ENCODE data around the gene RASSF5.
A peak's percentile ranks its signal among the peaks of the same experiment; 100 is the strongest.
"Not testable (repeated sequence)": the region's sequence is repeated elsewhere in the genome, so short reads cannot be mapped to it uniquely, and the experiment has no call there.

Gene RASSF5

GRCh38 chr1:206575165-206575893 lies 68.0 kb downstream of the RASSF5 start:
- no peak for DNase-seq

GRCh38 chr1:206575894-206576737 lies 68.8 kb downstream of the RASSF5 start:
- no peak for DNase-seq

DNA sequence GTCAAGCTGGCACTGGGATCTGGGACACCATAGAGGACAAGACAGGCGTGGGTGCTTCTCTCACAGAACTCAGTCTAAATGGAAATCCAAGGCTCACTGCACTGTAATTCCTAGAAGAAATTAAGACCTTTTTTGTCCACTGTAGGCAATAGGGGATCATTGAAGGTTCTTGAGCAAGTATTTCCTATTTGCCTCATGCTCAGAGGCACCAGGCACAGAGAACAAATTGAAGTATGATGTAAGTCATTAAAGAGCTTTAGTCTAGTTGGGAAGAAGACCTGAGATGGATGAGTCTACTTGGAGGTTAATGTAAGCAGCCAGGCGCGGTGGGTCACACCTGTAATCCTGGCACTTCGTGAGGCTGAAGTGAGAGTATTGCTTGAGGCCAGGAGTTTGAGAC lies 70.3 kb downstream of the RASSF5 start:
- no peak for DNase-seq

DNA sequence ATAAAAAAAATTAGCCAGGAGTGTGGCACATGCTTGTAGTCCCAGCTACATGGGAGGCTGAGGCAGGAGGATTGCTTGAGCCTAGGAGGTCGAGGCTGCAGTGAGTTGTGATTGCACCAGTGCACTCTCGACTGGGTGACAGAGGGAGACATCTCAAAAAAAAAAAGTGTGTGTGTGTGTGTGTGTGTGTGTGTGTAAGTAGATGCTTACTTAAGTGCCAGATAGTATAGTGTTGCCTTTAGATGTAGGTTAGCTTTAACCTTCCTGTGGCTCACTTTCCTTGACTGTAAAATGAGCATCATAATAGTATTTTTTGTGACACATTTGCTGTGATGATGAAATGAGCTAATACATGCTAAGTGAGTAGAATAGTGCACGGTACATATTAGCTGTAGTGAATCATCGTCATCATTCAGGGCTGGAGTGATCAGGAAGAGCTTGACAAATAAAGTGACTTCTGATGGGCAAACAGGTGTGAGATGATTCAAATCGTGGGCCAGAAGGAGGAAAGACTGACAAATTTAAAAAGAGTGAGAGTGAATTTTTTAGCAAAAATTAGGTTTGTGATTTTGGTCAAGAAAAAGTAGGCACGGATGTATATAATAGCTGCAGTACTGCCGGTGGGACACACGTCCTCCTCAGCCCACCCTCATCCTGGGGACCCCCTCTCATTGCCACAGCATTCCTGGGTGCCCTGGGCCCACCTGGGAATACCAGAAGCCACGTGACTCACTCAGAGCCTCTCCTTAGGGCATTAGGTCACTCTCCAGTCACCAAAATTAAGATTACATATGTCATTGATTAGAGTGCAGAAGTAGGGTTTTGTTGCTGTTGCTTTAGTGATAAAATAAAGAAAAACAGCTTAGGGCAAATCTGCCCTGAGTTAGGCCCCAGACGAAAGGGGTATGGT lies 71.0 kb downstream of the RASSF5 start:
- no peak for DNase-seq

DNA sequence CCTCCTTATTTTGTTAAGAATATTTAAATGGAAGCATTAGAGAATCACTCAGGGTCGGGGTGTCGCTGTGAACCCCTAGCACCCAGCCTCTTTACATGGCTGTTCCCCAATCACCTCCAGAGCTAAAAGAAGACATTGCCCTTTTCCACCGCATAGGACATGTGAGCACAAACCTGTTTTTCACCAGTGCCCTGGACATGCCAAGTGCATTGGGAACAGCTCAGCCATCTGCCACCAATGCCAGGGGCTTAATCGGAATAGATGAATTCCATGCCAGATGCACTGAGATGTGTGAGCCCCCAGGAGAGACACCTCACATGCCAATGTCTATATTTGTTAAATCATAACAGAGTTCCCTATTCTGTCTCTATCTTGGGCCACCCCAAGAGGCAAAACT lies 71.6 kb downstream of the RASSF5 start:
- DNase-seq = no peak

- peak; percentile 28 for DNase-seq
Observed at GRCh38 chr1:206579747-206580437, 72.6 kb downstream of the RASSF5 start.

- no peak for DNase-seq
Observed at GRCh38 chr1:206580438-206581113, 73.2 kb downstream of the RASSF5 start.

DNA sequence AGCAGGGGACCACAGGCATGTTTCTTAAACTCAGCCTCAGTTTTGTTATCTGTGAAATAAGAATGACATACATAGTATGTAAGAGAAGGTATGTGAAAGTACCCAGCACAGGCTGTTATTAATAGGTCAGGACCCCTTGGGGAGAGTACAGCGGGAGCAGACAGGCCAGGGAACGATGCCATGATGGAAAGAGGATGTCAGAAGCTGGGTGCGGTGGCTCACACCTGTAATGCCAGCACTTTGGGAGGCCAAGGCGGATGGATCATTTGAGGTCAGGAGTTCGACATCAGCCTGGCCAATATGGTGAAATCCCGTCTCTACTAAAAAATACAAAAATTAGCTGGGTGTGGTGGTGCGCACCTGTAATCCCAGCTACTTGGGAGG lies 73.8 kb downstream of the RASSF5 start:
- DNase-seq = not testable (repeated sequence)

DNA sequence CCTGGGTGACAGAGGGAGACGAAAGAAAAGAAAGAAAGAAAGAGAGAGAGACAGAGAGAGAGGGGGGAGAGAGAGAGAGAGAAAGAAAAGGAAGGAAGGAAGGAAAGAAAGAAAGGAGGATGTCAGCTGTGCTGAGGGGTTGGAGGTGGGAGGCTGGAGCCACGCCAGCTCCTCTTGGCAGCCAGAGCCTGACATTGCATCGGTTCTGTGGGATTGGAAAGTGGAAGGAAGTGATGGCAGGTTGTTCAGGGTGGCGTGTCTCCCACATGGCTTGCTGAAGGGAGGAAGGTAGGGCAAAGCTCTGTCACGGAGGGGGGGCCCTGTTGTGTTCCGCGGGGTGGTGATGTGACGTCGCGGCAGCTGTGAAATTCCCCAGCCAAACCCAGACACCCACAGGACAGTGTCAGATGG lies 74.2 kb downstream of the RASSF5 start:
- no peak for DNase-seq

GRCh38 chr1:206582537-206582936 lies 75.2 kb downstream of the RASSF5 start:
- no peak for DNase-seq

DNA sequence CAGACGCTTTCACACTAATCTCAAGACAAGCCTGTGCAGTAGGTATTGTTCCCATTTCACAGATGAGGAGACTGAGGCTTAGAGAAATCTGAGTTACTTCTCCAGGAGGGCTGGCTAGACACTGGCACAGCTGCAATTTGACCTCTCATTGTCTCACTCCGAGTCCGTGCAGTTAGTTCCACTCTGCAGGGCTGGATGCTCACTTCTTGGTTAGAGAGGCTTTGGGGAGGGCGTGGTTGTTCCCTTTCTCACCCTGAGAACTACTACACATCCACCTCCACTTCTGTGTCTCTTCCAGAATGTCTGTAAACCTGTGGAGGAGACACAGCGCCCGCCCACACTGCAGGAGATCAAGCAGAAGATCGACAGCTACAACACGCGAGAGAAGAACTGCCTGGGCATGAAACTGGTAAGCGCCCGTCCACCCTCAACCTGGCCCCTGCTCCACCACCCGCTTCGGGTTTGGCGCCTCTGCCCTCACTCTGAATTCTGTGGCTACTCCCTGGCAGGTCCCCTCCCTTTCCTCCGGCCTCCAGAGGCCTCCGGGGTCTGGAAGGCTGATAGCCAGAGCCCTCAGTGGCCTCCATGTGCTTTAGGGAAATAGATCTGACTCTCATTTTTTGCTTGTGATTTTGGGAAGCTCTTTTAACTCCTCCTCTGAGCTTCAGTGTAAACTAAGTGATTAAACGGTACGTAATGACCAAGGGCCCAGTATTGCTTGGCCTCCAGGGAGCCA lies 75.8 kb downstream of the RASSF5 start:
- no peak for DNase-seq

- peak; percentile 51 for DNase-seq
Observed at GRCh38 chr1:206583707-206584648, 76.6 kb downstream of the RASSF5 start.

DNA sequence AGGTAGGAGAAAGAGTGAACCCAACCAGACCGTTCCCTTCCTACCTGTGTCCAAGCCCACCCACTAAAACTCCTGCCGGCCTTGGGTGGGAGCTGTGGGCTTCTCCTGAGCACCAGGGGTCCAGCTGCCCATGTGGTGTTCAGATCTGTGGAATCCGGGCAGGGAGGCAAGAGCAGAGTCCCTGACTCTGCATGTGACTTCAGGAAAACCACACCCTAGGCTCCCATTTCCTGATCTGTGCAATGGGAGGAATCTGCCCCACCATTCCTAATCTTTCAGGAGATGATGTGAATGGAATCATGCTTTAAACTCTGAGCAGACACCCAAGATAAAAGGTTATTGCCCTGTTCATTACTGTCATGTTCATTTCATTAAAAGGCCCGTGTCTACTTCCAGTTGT lies 77.4 kb downstream of the RASSF5 start:
- no peak for DNase-seq

DNA sequence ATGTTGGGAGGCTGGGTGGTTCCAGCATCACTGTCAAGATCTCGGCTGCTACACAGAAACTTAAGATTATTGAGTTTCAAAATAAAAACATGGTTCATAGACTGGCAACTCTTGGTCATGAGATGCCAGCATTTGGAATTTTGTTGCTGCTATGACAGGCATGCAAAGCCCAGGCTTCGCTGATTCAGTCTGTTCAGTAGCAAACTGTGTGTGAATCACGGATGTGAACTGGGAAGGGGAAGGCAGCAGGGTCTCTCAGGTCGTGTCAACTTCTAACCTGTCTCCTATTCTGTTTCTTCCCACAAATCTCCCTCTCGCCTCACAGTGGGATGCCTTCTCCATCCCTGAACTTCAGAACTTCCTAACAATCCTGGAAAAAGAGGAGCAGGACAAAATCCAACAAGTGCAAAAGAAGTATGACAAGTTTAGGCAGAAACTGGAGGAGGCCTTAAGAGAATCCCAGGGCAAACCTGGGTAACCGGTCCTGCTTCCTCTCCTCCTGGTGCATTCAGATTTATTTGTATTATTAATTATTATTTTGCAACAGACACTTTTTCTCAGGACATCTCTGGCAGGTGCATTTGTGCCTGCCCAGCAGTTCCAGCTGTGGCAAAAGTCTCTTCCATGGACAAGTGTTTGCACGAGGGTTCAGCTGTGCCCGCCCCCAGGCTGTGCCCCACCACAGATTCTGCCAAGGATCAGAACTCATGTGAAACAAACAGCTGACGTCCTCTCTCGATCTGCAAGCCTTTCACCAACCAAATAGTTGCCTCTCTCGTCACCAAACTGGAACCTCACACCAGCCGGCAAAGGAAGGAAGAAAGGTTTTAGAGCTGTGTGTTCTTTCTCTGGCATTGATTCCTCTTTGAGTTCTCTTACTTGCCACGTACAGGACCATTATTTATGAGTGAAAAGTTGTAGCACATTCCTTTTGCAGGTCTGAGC lies 79.4 kb downstream of the RASSF5 start:
- no peak for DNase-seq

GRCh38 chr1:206587904-206588303 lies 80.6 kb downstream of the RASSF5 start:
- no peak for DNase-seq

DNA sequence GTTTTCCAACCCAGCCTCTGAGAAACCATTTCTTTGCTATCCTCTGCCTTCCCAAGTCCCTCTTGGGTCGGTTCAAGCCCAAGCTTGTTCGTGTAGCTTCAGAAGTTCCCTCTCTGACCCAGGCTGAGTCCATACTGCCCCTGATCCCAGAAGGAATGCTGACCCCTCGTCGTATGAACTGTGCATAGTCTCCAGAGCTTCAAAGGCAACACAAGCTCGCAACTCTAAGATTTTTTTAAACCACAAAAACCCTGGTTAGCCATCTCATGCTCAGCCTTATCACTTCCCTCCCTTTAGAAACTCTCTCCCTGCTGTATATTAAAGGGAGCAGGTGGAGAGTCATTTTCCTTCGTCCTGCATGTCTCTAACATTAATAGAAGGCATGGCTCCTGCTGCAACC lies 81.2 kb downstream of the RASSF5 start:
- DNase-seq = no peak

DNA sequence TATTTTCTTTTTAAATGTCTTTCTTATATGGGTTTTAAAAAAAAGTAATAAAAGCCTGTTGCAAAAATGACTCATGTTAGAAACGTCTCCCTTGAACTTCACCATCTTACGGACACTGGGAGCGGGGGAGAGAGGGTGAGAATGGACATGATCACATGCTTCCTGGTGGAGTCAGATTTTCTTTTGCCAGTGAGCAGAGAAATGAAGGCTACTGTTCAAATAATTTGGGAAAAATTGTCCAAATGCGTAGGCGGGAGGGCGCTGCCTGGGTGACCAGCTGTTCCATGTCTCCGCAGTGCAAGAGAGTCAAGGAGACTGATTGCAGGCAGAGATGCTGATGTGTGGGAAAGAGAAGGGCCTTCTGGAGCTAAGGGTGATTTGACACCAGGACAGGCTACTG lies 81.9 kb downstream of the RASSF5 start:
- DNase-seq = peak; percentile 55

DNA sequence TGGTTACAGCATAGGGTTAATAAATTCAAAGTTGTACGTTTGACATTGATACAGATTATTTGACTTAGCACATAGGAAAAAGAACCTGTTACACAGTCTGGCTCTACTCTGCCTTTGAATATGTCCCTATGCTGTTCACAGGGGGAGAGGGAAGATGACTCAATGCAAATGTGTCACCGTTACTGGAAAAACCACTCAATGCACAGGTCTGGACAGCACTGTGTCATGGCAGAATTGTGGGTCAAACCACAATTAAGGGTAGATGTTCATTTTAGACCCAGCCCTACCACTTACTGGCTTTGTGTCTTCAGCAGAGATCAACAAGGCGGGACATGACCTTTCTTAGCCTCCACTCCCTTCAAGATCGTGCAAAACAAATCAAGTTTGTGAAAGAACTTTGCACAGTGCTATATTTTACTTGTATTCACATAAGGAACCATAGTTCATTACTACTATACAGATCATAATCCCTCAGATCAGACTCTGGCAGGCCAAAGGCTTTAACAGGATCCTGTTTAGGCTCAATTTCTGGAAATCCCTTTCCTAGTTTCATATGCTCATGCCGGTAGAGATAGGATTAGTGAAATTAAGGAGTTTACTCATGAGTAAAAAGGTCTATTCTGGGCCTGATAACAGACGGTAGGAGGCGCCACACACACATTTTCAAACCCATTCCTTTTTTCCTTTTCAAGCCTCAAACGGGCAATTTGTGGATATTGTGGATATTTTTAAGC lies 82.9 kb downstream of the RASSF5 start:
- DNase-seq = no peak

All from T1000 (cell line).